Measurements from ENCODE around the gene NFATC2IP. TPM values are rescaled to one million over a fixed set of nuclear protein-coding genes. Genes with fewer than 3 reads are reported as not detected.

NFATC2IP gene
- total RNA-seq, result 26.8 and 30.0 TPM in 2 replicates

GRCh38 chr16:28950648-28951409 lies at the start of gene NFATC2IP:
Gene NFATC2IP, plus strand, starts transcription at chr16:28950937. Its CDS starts 75 bp downstream, at chr16:28951012.
- DNase-seq, result peak; percentile 100

- DNase-seq, result no peak
These were observed 48.9 kb upstream of the NFATC2IP start for GRCh38 chr16:28901862-28902261.

GRCh38 chr16:28902909-28903308 lies 47.8 kb upstream of the NFATC2IP start:
- DNase-seq, result no peak

- no peak for DNase-seq
These were observed 47.2 kb upstream of the NFATC2IP start for GRCh38 chr16:28903344-28904042.

GRCh38 chr16:28904363-28904762 lies 46.4 kb upstream of the NFATC2IP start:
- DNase-seq, result no peak

DNA sequence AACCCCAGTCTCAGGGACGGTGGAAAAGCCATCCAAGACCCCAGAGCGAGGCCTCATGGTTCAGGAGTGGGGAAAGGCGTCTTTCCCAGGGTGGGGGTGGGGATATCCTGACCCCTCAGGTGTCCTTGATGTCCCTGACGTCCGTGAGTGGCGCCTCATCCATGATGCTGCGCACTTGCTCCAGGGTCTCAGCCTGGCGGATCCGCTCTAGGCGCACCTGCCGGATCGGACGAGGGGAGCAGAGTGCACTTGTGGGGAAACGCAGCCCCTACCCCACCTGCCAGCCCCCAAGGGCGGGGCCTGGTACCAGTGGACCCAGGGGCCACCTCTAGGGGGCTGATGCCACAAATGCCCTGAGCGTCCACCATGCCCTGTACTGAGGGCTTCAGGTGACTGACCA lies 45.9 kb upstream of the NFATC2IP start:
- DNase-seq, result no peak

GRCh38 chr16:28905229-28905754 lies 45.4 kb upstream of the NFATC2IP start:
- no peak for DNase-seq

- no peak for DNase-seq
These were observed 44.9 kb upstream of the NFATC2IP start for GRCh38 chr16:28905800-28906372.

DNA sequence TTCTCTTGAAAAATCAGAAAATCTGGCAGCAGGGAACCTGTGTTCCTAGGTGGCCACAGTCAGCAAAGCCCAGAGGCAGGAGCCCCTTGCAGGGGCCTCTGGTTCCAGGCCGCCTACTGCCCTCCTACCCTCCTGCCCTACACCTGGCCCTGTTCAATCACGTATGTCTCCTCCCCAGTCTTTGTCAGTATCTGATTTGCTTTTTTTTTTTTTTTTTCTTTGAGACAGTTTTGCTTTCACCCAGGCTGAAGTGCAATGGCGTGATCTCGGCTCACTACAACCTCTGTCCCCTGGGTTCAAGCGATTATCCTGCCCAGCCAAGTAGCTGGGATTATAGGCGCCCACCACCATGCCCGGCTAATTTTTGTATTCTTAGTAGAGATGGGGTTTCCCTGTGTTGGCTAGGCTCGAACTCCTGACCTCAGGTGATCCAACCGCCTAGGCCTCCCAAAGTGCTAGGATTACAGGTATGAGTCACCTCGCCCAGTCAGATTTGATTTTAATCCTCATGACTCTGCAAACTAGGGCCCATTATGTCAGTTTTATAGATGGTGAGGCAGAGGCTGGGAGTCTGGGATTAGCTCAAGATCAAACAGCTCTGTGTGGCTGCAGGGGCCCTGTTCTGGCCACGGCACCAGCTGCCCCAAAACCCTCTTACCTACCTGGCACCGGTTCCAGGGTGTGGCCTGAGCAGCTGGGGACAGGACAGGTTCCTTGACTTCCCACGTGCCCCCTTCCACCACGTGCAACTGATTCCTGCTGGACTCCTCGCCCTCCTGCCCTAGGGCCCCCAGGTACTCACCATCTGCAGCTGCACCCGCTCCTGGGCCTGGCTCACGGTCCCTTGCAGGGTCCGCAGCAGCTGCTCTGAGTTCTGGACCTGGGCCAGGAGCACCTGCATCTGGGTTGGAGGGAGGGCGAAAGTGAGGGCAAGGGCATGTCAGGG lies 40.4 kb upstream of the NFATC2IP start:
- DNase-seq, result no peak

DNA sequence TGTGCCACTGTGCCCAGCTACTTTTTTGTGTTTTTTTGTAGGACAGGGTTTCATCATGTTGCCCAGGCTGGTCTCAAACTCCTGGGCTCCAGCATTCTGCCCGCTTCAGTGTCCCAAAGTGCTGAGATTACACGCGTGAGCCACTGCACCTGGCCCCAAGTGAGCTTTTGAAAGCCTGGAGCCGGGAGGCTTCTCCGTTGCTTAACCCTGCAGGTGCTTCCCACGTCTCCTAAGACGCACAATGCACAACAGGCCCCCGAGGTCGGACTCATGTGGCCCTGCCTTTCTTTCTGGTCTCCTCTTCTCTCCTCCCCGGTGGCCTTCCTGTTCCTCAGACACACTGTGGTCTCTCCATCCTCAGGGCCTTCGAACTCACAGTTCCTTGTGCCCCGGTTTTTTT lies 38.2 kb upstream of the NFATC2IP start:
- DNase-seq, result no peak

DNA sequence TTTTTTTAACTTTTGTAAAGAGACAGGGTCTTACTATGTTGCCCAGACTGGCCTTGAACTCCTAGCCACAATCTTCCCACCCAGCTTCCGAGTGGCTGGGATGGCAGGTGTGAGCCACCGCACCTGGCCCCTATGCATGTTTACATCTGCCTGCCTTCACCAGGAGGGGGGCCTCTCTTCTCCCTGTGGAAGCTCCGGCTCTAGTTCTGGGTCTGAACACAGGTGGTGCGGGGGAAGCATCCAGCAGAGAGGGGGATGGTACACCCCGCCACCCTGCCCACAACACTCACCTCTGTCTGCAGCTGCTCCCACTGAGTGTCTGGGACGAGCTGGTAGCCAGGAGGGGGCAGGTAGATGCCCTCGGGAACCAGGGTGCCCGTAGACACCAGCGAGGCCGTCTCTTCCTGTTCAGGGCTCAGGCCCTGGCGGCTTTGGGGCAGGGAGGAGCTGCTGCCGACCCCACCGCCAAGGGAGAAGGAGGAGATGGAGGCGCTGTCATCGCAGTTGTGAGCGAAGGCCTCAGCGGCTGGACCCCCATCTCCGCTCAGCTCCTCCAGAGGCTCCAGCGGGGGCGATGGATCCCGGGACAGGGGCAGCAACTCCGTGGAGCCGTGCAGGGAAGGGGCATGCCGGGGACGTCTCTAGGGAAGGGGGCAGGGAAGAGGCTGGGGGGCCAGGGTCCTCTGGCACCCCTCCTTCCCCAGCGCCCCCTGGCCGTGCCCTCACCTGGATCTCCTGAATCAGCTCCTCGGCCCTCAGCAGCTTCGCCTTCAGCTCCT lies 36.6 kb upstream of the NFATC2IP start:
- no peak for DNase-seq

GRCh38 chr16:28915181-28915580 lies 35.6 kb upstream of the NFATC2IP start:
- peak; percentile 72 for DNase-seq

DNA sequence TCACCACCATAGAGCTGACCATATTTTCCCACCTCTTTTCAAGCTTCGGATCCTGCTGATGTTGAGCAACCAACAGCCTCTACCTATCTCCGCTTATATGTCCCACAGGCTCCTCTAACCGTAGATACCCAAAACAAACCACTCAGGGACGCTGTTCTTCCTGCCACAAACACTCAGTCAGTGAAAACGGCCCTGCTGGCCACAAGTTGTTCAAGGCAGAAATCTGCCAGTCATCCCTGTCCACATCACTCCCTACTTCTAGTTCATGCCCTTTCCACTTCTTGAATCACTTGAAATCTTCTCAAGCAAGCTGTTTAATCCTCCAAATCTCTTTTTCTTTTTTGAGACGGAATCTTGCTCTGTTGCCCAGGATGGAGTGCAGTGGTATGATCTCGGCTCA lies 33.6 kb upstream of the NFATC2IP start:
- no peak for DNase-seq

GRCh38 chr16:28918698-28919097 lies 32.0 kb upstream of the NFATC2IP start:
- DNase-seq, result no peak

DNA sequence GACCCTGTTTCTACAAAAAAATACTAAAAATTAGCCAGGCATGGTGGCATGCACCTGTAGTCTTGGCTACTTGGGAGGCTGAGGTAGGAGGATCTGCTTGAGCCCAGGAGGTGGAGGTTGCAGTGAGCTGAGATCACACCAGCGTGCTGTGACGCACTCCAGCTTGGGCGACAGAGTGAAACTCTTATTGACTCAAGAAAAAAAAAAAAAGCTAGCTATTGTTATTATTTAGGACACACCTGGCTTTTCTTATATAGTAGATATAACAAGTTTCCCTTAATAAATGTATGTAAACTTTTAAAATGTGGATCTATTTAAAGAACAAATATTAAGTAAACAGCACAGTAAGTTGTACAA lies 27.5 kb upstream of the NFATC2IP start:
- DNase-seq, result no peak

DNA sequence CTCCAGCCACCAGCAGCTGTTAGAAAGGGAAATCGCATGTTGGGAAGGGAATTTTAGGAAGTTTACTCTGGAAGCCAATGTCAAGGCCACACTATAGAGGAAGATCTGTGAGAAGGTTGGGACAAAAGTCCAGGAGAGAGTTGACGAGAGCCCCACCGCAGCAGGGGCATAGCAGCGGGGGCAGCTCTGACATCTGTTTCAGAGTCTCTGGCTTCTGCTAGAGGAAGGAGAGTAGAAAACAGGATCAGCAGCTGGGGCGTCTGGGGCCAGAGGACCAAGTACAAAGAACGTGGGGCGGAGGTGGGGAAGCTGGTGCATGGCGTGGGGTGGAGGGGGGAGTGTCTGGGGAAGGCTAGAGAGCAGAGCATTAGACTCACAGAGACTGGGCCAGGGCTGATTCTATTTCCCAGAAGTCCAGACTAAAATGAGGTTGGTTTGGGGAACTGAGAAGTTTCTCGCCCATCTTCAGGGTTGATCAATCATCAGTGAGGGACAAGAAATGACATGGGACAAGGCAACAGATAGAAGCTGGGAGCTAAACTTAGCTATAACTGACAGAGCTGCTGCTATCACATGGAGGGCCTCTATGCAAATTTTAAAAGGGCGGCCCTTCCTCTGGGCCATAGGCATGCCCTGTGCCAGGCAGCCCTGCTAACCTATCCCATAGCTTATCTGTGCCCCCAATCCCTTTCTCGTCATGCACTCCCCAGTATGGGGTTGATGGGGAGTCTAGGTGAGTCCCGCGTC lies 26.9 kb upstream of the NFATC2IP start:
- no peak for DNase-seq

- DNase-seq, result no peak
These were observed 26.4 kb upstream of the NFATC2IP start for GRCh38 chr16:28924399-28924761.

DNA sequence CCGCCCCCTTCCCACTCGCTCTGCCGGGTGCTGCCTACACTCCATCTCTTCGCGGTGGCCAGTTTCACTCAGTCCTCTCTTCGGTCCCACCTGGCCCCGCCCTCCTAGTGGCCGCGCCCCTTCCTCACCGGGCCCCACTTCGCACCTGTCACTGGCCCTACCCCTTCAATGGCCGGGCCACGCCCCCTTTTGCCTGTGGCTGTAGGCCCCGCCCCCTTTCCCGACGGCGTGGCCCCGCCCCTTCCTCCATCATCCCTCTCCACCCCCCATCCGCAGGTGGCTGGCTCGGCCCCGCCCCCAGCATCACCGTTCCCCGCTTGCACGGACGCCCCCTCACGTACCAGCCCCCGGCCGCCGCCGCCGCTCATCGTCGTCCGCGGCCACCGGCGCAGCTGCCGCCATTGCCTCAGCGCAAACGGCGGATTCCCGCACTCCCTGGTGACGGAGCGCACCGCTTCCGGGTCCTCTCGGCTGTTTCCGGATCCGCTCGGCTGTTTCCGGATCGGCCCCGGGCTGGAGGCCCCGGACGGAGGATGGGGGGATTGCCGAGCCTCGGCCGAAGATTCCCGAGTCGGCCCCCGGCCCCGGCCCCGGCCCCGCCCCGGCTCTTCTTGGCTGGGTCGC lies 25.9 kb upstream of the NFATC2IP start, which contains the start of gene RABEP2:
RABEP2 (minus strand) TSS at position 477 of the 624 bp plus-strand sequence; CDS start at position 402, 75 bp downstream.
- DNase-seq, result peak; percentile 91

GRCh38 chr16:28925386-28926228 lies 25.1 kb upstream of the NFATC2IP start:
- DNase-seq, result peak; percentile 74

All from dermis blood vessel endothelial cell (primary cell).